Measurements from ENCODE around the gene FAM83G.

FAM83G gene

DNA sequence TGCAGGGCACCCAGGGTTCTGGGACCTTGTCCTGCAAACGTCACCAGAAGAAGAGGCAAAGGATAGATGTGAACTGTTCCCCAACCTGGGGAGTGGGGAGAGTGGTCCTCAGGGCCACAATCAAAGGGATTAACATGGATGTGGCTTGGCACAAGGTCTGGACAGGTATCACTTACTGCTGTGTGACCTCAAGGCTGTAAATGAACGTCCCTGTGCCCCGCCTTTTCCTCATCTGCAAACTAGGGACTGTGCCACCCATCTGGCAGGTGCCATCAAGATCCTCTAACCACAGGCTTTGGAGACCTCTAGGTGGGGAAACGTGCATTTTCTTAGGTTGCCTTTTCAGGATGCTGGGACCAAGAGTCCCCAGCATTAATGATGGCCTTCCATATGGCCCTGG lies 27.5 kb downstream of the FAM83G start:
- Mint-ChIP-seq H3K27me3 (ENCODE audit: low read depth) (peaks cover 11% of the 10 kb centered on the region), H3K4me3 (no peak overlapping the region), H3K36me3 (ENCODE audit: low read depth) (no peaks in the 10 kb centered on the region), H3K27ac (no peak overlapping the region), H3K4me1 (no peaks in the 10 kb centered on the region), H3K9me3 (no peaks in the 10 kb centered on the region)
- no peak for TF ChIP-seq CTCF (IDR thresholded peaks at IDR 0.05; ENCODE audit: unreplicated experiment in 3 of 3)

DNA sequence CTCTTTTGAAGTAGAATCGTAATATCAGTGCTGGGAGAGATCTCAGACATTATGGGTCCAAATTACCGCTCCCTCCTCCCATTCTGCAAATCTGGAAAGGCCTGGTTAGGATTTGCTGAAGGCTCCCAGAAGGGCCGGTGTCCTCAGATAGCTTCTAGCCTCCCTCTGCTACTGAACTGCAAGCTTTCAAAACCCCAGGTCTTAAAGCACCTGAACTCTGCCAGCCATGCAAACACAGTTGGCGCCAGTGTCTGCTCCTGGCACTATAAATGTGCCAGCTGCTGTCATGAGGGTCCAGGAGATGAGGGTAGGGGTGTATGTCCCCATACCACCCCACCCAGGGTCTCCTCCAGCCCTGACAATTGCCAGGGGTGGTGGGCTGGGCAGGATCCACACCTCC lies 28.4 kb downstream of the FAM83G start:
- H3K9me3 Mint-ChIP-seq = no peaks in the 10 kb centered on the region
- no peaks in the 10 kb centered on the region for H3K4me1 Mint-ChIP-seq
- no peaks in the 10 kb centered on the region for H3K36me3 Mint-ChIP-seq (ENCODE audit: low read depth)
- no peak overlapping the region for H3K4me3 Mint-ChIP-seq
- TF ChIP-seq CTCF (IDR thresholded peaks at IDR 0.05; ENCODE audit: unreplicated experiment in 3 of 3) = no peak
- H3K27me3 Mint-ChIP-seq (ENCODE audit: low read depth) = peaks cover 11% of the 10 kb centered on the region
- no peak overlapping the region for H3K27ac Mint-ChIP-seq

DNA sequence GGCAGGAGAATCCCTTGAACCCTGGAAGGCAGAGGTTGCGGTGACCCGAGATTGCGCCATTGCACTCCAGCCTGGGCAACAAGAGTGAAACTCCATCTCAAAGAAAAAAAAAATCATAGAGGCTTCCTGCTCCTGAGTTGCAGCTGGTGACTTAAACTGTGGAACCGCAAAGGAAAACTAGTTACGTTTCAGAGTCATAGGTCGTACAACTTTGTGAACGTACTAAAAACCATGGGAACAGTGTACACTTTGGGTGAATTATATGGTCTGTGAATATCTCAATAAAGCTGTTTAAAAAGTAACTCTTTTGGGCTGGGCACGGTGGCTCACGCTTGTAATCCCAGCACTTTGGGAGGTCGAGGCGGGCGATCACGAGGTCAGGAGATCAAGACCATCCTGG lies 29.0 kb downstream of the FAM83G start:
- Mint-ChIP-seq H3K4me3 (no peak overlapping the region), H3K27ac (no peak overlapping the region), H3K36me3 (ENCODE audit: low read depth) (no peaks in the 10 kb centered on the region), H3K27me3 (ENCODE audit: low read depth) (peaks cover 7% of the 10 kb centered on the region), H3K4me1 (no peaks in the 10 kb centered on the region), H3K9me3 (no peaks in the 10 kb centered on the region)
- TF ChIP-seq CTCF (IDR thresholded peaks at IDR 0.05; ENCODE audit: unreplicated experiment in 3 of 3) = no peak

DNA sequence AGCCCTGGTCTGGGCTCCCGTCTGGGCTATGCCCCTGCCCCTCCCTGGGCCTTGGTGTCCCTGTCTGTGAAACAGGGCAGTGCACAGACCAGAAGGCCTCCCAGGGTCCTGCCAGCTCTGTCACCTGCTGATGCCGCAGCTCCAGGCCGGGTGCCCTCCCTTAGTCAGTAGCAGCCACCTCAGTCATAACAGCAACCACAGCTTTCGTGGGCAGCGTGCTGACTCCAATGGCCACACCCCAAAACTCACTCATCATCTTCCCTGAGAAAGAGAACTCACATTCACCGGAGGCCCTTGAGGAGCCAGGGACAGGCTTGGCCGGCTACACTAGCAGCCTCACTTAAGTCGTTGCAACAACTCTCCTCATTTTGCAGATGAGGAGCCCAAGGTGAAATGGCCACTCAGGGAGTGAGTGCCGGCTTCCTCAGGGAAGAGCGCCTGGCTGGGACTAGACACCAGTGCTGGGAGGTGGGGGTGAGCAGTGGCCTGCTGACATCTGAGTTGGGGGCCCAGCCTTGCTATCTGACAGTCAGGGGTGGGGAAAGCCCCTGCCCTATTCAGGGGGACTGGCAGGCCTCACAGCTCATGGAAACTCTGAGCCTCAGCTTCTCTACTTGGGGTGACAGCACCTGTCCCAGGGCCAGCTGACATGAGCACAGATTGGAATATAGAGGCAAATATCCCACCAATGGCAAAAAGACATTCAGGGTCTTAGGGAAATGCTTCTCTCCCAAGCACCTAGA lies 30.0 kb downstream of the FAM83G start:
- Mint-ChIP-seq H3K9me3 (no peaks in the 10 kb centered on the region), H3K27ac (no peak overlapping the region), H3K27me3 (ENCODE audit: low read depth) (peaks cover 3% of the 10 kb centered on the region), H3K4me1 (no peaks in the 10 kb centered on the region), H3K4me3 (no peak overlapping the region), H3K36me3 (ENCODE audit: low read depth) (no peaks in the 10 kb centered on the region)
- TF ChIP-seq CTCF (IDR thresholded peaks at IDR 0.05; ENCODE audit: unreplicated experiment in 3 of 3) = no peak

- no peaks in the 10 kb centered on the region for H3K9me3 Mint-ChIP-seq
- peaks cover 9% of the 10 kb centered on the region for H3K4me1 Mint-ChIP-seq
- no peak for TF ChIP-seq CTCF (IDR thresholded peaks at IDR 0.05; ENCODE audit: unreplicated experiment in 3 of 3)
- no peak overlapping the region for H3K27ac Mint-ChIP-seq
- no peaks in the 10 kb centered on the region for H3K36me3 Mint-ChIP-seq (ENCODE audit: low read depth)
- no peak overlapping the region for H3K4me3 Mint-ChIP-seq
- H3K27me3 Mint-ChIP-seq (ENCODE audit: low read depth) = peaks cover 3% of the 10 kb centered on the region
Measured at GRCh38 chr17:18971801-18972200, 32.8 kb downstream of the FAM83G start.
